ENCODE data around the gene ASIC3. TPM values are rescaled to one million over a fixed set of nuclear protein-coding genes. Genes with fewer than 3 reads are reported as not detected.

The ASIC3 gene
- total RNA-seq, 4 donors from 2014 or later = 2.5 to 10.7 (median 5.0) TPM

DNA sequence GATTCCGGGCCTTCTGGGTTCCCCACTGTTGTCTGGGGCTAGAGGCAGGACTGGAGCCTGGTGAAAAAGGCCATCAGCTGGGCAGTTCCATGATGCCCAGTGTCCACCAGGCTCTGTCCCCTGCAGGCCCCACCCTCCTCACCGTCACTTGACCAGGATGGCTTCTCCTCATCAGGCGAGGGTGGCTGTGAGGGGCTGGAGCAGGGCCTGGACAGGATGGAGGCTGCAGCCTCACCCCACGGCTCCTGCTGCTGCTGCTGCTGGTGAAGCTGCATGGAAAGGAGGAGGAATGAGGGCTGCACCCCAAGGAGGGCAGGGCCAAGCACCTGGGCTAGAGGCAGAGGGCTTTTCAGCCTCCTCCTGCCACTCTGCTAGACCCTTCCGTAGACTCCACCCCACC lies 32.4 kb upstream of the ASIC3 start:
- H3K9me3 ChIP-seq = no peaks in the 10 kb centered on the region
- no peaks in the 10 kb centered on the region for H3K27me3 ChIP-seq
- H3K4me3 ChIP-seq = no peak overlapping the region
- TF ChIP-seq, protein P1, sequence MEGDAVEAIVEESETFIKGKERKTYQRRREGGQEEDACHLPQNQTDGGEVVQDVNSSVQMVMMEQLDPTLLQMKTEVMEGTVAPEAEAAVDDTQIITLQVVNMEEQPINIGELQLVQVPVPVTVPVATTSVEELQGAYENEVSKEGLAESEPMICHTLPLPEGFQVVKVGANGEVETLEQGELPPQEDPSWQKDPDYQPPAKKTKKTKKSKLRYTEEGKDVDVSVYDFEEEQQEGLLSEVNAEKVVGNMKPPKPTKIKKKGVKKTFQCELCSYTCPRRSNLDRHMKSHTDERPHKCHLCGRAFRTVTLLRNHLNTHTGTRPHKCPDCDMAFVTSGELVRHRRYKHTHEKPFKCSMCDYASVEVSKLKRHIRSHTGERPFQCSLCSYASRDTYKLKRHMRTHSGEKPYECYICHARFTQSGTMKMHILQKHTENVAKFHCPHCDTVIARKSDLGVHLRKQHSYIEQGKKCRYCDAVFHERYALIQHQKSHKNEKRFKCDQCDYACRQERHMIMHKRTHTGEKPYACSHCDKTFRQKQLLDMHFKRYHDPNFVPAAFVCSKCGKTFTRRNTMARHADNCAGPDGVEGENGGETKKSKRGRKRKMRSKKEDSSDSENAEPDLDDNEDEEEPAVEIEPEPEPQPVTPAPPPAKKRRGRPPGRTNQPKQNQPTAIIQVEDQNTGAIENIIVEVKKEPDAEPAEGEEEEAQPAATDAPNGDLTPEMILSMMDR (IDR thresholded peaks at IDR 0.05) = no peak
- TF ChIP-seq POLR2A (IDR thresholded peaks at IDR 0.05) = no peak
- no peak overlapping the region for H3K27ac ChIP-seq
- no peaks in the 10 kb centered on the region for H3K36me3 ChIP-seq
- peaks cover 6 to 43% (median 17%) of the 10 kb centered on the region in 4 donors for H3K4me1 ChIP-seq
- DNase-seq = no peak

DNA sequence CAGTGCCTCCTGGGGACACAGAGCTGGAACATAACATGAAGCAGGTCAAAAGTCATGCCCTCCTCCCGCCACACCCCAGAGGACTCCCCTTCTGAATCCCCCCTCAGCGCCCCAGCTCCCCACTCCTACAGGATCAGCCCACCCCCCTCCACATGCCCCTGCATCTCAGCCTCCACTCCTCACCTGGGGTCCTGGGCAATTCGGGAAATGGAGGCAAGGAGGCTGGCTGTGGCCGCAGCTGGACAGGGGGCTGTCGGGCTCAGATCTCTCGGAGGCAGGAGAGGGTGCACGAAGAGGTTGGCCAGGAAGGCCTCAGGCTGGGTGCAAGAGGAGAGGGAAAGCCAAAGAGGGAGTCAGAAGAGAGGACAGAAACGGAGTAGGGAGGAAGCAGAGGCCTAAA lies 31.8 kb upstream of the ASIC3 start:
- no peak for TF ChIP-seq POLR2A (IDR thresholded peaks at IDR 0.05)
- TF ChIP-seq, protein P1 (IDR thresholded peaks at IDR 0.05) = no peak
- peaks cover 6 to 43% (median 17%) of the 10 kb centered on the region in 4 donors for H3K4me1 ChIP-seq
- H3K4me3 ChIP-seq = no peak overlapping the region
- no peaks in the 10 kb centered on the region for H3K36me3 ChIP-seq
- no peak for DNase-seq
- no peaks in the 10 kb centered on the region for H3K9me3 ChIP-seq
- no peak overlapping the region for H3K27ac ChIP-seq
- no peaks in the 10 kb centered on the region for H3K27me3 ChIP-seq

DNA sequence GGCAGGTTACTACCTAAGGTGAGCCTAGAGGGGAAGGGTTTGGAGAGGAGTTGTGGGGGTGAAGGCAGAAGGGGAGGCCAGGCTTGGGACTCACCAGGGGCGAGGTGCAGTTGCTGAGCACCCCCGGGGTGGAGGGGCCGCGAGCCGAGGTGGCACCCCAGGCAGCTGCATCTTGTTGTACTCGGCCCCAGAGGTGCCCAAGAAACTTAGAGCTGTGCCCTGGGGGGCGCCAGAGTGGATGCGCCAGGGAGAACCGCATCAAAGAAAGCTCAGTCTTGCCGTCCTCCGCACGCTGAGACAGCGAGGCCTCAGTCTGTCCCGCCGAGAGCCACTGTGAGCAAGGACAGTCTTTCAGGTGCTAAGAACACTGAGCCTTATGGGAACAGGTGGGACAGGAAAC lies 31.4 kb upstream of the ASIC3 start:
- H3K27ac ChIP-seq = no peak overlapping the region
- no peak overlapping the region for H3K4me3 ChIP-seq
- DNase-seq = no peak
- no peaks in the 10 kb centered on the region for H3K36me3 ChIP-seq
- H3K27me3 ChIP-seq = no peaks in the 10 kb centered on the region
- H3K9me3 ChIP-seq = no peaks in the 10 kb centered on the region
- H3K4me1 ChIP-seq = peaks cover 6 to 43% (median 17%) of the 10 kb centered on the region in 4 donors
- TF ChIP-seq, protein P1 (IDR thresholded peaks at IDR 0.05) = no peak
- TF ChIP-seq POLR2A (IDR thresholded peaks at IDR 0.05) = no peak

DNA sequence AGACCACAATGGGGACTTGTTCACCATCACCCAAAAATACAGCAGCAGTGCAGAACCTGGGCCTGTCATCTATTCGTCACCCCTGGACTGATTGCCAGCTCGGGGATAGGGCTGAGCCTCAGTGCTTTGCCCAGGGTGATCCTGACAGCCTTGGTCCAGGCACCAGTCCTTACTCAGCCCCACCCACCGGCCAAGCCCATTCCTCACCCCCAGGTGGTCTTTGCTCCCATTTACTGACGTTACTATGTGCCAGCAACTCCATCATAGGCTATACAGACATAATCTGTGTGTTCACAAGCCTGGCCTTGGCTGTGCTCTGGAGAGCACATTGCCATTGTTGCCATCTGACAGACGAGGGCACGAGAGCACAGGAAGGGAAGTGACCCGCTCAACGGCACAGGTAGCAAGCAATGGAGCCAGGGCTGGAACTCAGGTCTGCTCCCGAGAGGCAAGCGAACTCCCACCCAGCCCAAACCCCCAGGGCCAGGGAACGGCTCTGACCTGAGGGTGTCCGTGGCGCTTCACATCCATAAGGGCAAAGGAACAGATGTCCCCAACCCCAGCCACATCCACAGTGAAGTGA lies 30.9 kb upstream of the ASIC3 start:
- H3K4me1 ChIP-seq = peaks cover 6 to 38% (median 17%) of the 10 kb centered on the region in 4 donors
- TF ChIP-seq, protein P1 (IDR thresholded peaks at IDR 0.05) = no peak
- no peak for TF ChIP-seq POLR2A (IDR thresholded peaks at IDR 0.05)
- H3K4me3 ChIP-seq = peak overlapping the region in 1 of 4 donors; percentile 43
- H3K36me3 ChIP-seq = no peaks in the 10 kb centered on the region
- H3K9me3 ChIP-seq = no peaks in the 10 kb centered on the region
- H3K27ac ChIP-seq = peak overlapping the region in 1 of 4 donors; percentile 3
- DNase-seq = no peak
- no peaks in the 10 kb centered on the region for H3K27me3 ChIP-seq

DNA sequence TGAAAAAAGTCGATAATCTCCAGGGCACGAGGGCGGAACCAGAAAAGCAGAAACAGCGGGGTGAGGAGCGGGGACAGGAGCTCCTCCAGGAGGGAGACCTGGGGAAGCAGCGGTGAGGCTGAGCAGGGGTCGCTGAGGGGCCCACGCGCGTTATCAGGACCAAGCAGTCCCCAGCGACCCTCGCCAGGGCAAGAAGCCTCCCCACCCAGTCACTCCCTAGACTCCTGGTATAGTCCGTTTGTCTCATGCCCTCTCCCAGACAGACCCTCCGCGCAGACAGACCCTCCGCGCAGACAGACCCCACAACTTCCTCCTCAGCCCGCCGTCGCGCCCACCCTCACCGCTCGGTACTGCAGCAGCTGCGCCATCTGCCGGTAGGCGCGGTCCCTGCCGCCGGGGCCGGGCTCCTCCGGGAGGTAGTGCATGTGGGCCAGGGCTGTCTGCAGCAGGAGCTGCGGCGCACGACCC lies 30.3 kb upstream of the ASIC3 start:
- H3K4me3 ChIP-seq = peak overlapping the region in 3 of 4 donors; percentile 36 to 43 (median 41)
- peak overlapping the region in 1 of 4 donors; percentile 3 for H3K27ac ChIP-seq
- TF ChIP-seq POLR2A (IDR thresholded peaks at IDR 0.05) = no peak
- TF ChIP-seq, protein P1 (IDR thresholded peaks at IDR 0.05) = peak; percentile 62 to 94 (median 86)
- H3K9me3 ChIP-seq = no peaks in the 10 kb centered on the region
- no peaks in the 10 kb centered on the region for H3K27me3 ChIP-seq
- peak; percentile 75 to 89 (median 81) for DNase-seq
- H3K4me1 ChIP-seq = peaks cover 6 to 32% (median 17%) of the 10 kb centered on the region in 4 donors
- no peaks in the 10 kb centered on the region for H3K36me3 ChIP-seq

Data from Peyer's patch (tissue), 4 donors.